NK-92 (cell line): ENCODE results near the gene THADA.

Source experiments
- DNase-seq: peaks from one replicate; lab custom pipeline; 2025; ENCODE audit not compliant: unreplicated experiment; lab: John Stamatoyannopoulos, UW

THADA gene

DNA sequence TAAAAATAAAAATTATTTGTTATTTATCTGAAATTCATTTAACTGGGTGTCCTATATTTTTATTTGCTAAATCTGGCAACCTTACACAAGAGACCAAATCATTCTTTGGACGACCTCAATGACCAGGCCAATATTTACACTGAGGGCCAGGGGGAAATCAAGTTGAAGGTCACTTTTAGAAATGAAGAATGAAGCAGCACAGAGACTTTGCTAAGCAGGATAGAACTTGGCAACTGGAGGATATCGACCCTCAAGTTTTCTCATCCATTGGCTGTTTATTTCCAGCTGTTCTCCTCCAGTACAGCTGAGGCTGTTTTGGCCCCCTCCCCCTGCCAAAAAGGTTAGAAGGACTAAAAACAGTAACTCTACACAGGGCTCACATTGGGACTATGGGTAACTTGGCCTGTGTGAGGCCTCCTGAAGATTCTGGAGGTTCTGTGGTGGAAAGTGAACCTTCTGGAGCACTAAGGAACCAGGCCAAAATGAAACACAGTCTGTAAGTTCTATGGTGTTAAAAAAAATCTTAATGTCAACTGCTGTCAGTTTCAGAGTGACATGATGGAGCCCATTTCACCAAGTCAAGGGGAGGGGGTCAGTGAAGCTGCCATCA lies 337.2 kb downstream of the THADA start:
- no peak for DNase-seq

DNA sequence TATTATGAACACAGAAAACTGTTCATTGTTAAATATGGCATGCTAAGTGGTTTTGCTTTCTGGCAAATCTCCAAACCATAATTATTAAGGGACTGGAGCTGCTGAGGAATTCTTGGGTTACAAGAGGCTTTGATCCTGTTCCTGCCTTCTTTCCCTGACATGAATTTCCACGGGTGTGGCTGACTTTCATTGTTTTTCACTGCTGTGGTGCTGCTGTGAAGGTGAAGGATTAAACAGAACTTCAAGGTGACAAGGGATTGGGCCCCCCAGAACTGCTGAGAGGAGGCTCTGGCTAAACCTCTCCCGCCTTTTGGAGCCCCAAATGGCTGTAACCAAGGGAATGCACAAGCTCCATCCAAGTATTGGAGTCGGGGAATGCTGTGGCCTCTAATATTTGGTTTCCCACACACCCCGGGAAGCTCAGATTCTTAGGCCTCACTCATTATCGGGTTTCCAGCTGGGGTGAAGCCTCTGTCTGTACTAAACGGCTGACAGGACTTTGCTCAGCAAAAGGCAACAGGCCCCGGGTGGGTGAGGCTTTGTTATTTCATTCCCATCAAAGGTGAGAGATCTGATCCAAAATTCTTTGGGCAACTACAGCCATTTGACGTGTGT lies 340.4 kb downstream of the THADA start:
- DNase-seq = no peak

- DNase-seq = no peak
Measured at GRCh38 chr2:43254331-43254730, 341.5 kb downstream of the THADA start.

DNA sequence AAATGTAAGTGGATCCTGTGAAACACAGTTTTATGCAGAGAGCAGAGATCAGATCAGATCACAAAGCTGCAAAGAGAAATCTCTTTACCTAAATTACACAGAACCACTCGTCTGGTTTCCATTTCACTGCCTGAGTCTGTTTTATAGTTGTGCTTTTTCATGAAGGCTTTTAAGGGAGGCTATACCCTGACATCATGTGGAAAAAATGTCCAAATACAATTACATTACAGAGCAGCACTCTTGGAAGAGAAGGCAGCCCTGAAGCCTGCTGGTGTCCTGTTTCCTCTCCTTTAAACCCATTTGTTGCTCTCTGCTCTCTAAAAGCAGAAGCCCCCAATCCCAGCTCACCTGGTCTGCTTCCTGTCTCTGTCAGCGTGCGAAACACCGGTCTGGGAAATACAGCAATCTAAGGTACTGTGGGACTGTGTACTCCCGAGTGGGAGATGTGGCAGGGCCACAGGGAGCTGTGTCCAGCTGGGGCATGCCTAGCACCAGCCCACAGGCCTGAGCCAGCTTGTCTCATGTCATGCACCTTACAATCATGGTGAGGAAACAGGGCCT lies 344.6 kb downstream of the THADA start:
- no peak for DNase-seq

- DNase-seq = no peak
Measured at GRCh38 chr2:43250015-43250414, 345.8 kb downstream of the THADA start.

- no peak for DNase-seq
Measured at GRCh38 chr2:43248621-43249020, 347.2 kb downstream of the THADA start.

- no peak for DNase-seq
Measured at GRCh38 chr2:43246641-43247040, 349.2 kb downstream of the THADA start.

DNA sequence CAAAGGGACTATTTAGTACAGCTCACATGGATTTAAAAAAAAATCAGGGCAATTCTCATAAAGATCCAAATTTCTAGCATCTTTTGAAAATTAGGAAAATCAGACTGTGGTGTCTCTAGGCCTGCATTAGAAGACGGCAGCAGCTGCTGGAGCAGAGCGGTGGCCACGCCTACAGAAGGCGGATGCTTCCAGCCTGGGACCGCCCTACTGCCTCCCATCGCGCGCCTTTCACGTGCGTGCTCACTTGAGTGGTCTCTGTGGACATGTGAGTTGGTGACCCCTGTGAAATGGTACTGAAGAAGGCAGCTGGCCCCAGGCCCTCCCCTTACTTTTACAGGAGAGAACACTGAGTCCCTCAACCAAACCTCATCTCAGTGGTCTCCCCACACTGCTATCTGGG lies 354.3 kb downstream of the THADA start:
- DNase-seq = no peak

GRCh38 chr2:43240766-43241150 lies 355.1 kb downstream of the THADA start:
- no peak for DNase-seq

DNA sequence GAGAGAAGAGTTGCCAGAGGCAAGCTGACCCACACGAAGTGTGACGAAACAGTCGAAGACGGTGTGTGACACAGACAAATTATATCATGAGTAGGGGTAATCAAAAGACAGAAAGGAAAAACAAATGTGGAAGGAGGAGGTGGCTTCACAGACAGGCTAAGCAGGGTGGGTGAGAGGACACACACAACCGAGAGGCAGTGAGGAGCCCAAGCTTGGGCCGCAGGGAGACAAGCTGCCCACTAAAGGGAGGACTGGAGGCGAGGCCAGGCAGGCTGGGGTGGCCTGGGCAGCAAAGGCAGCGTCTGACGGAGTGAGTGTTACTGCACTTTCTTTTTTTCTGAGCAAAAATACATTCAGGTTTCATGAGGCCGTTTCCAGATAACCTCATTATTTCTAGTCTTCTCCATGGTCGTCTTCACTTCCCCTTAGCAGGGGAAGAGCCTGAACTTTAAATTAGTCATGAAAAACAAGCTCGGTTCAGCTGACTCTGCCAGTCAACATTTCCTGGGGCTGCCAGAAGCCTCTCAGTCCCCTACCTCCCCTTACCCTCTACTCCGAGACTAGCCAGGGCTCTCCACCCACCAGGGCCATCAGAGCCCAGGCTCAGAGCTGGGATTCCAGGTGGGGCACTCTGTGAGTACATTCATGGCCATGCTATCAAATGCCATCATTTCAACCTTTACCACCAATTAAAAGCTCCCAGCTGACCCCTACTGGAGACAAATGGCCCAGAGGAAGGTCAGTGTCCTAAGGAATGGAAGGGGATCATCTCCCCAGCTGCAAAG lies 355.7 kb downstream of the THADA start:
- DNase-seq = no peak

DNA sequence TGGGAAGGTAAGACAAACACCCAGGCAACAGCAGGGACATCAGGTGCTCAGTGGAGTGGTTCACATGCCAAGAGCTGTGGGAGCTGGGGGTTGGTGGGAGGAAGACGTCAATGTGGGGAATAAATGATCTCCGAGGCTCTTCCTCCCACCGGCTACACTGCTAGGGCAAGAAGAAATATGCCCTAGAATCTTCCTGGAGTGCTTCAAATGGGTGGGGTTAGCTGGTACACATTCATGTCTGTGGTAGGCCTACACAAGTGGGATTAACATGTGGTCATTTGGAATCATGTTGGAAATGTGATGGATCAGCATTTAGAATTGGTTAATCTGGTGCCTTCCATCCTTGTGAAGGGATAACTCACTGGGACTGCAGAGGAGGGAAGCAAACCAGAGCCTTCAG lies 357.0 kb downstream of the THADA start:
- no peak for DNase-seq

GRCh38 chr2:43238176-43238575 lies 357.7 kb downstream of the THADA start:
- DNase-seq = no peak

DNA sequence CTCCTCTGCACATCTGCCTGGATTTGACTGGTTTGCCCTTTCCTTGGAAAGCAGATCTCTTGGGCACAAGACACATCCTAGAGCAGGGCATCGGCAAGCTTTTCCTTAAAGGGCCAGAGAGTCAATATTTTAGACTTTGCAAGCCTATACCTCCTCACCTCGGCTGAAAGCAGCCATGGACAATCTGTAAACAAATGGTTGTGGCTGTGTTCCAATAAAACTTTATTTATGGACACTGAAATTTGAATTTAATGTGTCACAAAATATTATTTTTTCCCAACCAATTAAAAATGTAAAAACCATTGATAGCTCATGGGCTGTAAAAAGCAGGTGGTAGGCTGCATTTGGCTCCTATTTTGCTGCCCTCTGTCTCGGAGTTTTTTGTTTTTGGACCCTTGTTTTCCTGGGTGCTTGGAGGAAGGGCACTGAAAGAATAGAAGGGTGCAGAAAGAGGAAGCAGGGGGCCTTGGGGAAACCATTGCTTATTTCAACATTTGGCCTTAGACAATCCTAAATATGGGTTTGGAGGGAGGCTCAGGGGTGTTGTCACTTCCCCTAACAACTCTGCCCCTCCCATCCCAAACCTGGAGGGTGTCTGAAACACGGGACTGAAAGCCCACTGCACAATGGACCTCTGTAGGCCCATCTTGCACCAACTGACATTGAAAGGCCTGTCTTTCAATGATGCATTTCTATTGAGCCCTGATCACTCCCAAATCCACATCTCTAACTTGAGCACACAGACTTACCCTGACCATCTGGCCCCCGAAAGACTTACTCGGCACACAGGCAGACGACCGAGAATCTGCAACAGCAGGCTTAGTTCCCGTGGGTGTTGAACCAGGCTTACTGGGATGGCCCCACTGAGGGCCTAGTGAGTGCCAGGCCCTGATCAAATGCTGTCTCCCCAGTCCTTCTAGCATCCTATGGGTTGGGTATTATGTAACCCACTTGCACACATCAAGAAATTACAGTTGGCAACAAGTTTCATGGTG lies 362.3 kb downstream of the THADA start:
- DNase-seq = no peak

- no peak for DNase-seq
Measured at GRCh38 chr2:43230951-43231827, 364.6 kb downstream of the THADA start.

DNA sequence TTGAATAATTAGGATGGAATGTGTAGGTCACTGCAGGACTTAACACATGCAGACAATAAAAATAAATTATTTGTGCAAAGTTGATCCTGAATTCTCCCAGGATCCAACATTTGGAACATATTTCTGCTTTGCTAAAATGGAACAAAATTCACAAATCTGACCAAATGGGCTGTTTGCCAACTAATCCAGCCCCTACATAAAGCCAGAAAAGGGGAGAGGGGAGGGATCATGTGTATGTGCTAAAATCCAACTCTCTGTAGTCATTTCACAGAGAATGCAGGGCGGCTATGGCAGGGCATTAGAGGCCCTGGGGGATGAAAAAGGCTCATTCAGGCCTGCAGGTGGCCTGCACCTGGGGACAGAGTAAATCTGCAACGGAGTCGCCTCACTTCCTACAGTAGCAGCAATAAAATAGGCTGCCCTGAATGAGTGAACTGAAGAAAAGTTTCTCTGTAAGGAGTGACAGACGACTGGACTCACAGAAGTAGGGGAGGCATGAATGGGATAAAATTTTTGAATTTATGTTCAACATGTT lies 365.4 kb downstream of the THADA start:
- DNase-seq = no peak

DNA sequence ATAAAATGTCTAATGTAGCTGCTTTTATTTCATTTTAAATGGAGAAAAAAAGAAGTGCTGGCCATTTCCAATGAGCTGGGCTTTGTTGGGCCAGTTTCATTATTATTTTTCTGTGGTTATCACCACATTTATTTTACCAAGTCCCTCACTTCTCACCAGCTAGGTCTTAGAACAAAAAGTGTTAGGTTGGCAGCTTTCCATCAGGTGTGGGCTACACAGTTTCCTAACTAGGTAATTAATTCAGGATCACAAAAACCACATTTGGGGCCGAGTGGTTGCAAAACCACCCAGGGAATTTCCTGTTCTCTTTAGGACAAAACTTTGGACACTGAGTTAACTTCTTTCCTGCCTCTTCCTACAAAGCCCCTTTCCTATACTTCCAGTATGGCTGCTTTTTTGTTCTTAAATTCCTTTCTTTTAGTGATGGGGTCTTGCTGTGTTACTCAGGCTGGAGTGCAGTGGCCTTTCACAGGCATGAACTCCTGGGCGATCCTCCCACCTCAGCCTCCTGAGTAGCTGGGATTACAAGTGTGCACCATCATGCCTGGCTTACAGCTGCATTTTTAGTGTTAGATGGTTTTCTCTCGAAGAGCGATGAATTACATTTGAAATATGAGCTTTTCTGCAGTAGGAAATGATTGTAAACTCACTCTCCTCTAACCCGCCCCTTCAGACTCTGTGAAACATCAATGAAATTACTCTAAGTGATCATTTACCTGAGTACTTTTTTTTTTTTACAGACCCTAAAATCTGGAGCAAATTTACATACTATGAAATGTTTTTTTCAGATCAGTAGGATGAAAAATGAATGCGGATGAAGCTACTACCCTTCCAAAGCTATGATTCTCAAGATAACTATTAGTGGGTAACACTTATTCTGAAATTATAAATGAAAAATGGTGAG lies 366.8 kb downstream of the THADA start:
- no peak for DNase-seq

DNA sequence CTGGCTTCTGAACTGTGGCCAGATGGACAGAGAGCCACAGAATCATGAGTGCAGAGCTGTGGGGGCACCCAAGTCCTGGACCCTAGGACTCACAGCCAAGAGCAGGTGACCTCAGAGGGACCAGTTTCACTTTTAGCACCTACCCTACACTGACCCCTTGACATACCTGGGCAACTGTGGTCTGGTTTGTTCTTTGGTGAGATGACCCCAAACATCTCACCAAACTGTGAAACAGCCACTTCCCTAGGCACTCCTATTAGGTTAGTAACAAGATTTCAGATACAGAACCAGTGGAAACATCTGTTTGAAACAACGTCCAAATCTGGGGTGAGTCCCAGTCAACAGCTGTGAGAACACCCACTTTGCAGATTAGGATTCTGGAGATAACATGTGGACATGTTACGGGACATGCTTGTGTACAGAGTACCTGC lies 367.5 kb downstream of the THADA start:
- no peak for DNase-seq

GRCh38 chr2:43227830-43228281 lies 368.0 kb downstream of the THADA start:
- DNase-seq = no peak
